HL-60 (cell line): Measurements from ENCODE around the gene SLC24A3.

Source experiments
- POLR2AphosphoS5 ChIP-seq: IDR thresholded peaks from 2 replicates; pipeline ENCODE4 v1.6.1; 2012; ENCODE audit warnings: low read depth
- SPI1 ChIP-seq: IDR thresholded peaks from 2 replicates; pipeline ENCODE4 v1.6.1; 2012; ENCODE audit warnings: low read depth, mild to moderate bottlenecking, borderline replicate concordance
- TF ChIP-seq, protein P1 (sequence below): IDR thresholded peaks from one replicate; pipeline ENCODE4 v1.5.1; 2011; ENCODE audit warnings: low read length, control low read depth, inconsistent platforms; ENCODE audit not compliant: insufficient read depth
- TF ChIP-seq, protein P2 (sequence below): IDR thresholded peaks from 2 replicates; pipeline ENCODE4 v1.6.1; 2012; ENCODE audit warnings: low read depth; ENCODE audit not compliant: insufficient replicate concordance

DNA sequence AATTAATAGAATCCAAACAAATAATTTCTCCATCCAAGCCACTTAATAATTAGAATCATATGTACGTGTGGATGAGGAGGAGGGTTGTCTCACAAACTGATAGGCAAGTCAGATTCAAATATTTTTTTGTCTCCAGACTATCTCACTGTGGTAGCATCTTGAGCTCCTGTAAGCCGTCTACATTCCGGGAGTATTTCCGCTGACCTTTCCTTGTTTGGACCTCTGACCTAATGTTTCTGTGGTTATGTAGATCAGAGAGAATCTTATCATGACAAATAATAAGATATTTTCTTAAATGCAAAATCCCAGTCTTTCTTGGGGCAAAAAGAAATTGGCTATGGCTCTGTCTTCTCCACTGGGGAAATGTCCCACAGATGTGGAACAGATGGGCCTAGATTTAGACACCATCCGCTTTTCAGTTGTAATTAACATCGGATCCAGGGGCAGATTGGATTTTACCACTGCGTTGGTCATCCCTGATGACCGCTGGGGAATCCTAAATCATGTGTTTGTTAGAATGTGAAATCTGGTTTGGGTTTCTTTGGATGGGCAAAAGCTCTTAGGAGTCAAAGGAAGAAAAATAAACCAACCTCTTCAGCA lies 348.5 kb downstream of the SLC24A3 start:
- TF ChIP-seq POLR2AphosphoS5 = no peak
- TF ChIP-seq, protein P1, sequence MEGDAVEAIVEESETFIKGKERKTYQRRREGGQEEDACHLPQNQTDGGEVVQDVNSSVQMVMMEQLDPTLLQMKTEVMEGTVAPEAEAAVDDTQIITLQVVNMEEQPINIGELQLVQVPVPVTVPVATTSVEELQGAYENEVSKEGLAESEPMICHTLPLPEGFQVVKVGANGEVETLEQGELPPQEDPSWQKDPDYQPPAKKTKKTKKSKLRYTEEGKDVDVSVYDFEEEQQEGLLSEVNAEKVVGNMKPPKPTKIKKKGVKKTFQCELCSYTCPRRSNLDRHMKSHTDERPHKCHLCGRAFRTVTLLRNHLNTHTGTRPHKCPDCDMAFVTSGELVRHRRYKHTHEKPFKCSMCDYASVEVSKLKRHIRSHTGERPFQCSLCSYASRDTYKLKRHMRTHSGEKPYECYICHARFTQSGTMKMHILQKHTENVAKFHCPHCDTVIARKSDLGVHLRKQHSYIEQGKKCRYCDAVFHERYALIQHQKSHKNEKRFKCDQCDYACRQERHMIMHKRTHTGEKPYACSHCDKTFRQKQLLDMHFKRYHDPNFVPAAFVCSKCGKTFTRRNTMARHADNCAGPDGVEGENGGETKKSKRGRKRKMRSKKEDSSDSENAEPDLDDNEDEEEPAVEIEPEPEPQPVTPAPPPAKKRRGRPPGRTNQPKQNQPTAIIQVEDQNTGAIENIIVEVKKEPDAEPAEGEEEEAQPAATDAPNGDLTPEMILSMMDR = no peak
- TF ChIP-seq, protein P2, sequence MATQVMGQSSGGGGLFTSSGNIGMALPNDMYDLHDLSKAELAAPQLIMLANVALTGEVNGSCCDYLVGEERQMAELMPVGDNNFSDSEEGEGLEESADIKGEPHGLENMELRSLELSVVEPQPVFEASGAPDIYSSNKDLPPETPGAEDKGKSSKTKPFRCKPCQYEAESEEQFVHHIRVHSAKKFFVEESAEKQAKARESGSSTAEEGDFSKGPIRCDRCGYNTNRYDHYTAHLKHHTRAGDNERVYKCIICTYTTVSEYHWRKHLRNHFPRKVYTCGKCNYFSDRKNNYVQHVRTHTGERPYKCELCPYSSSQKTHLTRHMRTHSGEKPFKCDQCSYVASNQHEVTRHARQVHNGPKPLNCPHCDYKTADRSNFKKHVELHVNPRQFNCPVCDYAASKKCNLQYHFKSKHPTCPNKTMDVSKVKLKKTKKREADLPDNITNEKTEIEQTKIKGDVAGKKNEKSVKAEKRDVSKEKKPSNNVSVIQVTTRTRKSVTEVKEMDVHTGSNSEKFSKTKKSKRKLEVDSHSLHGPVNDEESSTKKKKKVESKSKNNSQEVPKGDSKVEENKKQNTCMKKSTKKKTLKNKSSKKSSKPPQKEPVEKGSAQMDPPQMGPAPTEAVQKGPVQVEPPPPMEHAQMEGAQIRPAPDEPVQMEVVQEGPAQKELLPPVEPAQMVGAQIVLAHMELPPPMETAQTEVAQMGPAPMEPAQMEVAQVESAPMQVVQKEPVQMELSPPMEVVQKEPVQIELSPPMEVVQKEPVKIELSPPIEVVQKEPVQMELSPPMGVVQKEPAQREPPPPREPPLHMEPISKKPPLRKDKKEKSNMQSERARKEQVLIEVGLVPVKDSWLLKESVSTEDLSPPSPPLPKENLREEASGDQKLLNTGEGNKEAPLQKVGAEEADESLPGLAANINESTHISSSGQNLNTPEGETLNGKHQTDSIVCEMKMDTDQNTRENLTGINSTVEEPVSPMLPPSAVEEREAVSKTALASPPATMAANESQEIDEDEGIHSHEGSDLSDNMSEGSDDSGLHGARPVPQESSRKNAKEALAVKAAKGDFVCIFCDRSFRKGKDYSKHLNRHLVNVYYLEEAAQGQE = no peak
- TF ChIP-seq SPI1 = no peak
